Prostate gland (tissue), 2 donors: ENCODE results near the gene RAB3C.

Experiments used
- CTCF ChIP-seq, 4 experiments: fragments of 200-600 bp in 2 of 4; fragments of 450-650 bp in 2 of 4; sonication (generic) in 2 of 4; IDR thresholded peaks; 1 replicate in 3 of 4; 2 replicates in 1 of 4; pipeline ENCODE4 v1.5.1; 2016 to 2019; ENCODE audit warnings: antibody characterized with exemption in 4 of 4, mild to moderate bottlenecking in 2 of 4, moderate library complexity in 2 of 4
- POLR2A ChIP-seq: fragments of 450-650 bp; IDR thresholded peaks from one replicate; pipeline ENCODE4 v1.6.1; 2016; ENCODE audit warnings: antibody characterized with exemption, mild to moderate bottlenecking
- POLR2AphosphoS5 ChIP-seq: sonication (generic); formaldehyde crosslinking; IDR thresholded peaks from one replicate; pipeline ENCODE4 v1.6.1; 2017; ENCODE audit warnings: antibody characterized with exemption

- no peak for TF ChIP-seq POLR2A
- TF ChIP-seq POLR2AphosphoS5, result no peak
- no peak for TF ChIP-seq CTCF (IDR thresholded peaks at IDR 0.05)
Observed at GRCh38 chr5:58847041-58847440, 264.2 kb downstream of the RAB3C start.
